Esophagus muscularis mucosa (tissue), 4 donors: ENCODE measurements around the gene NELL1. TPM values are rescaled to one million over a fixed set of nuclear protein-coding genes. Genes with fewer than 3 reads are reported as not detected.

ENCODE experiments used
- DNase-seq: peaks from one replicate; pipeline ENCODE4 v3.0.0-alpha.2; 2017; ENCODE audit errors: extremely low spot score
- H3K27ac ChIP-seq, 4 donors: fragments of 200-600 bp; sonication (generic); replicated peaks in 1 of 4; 1 replicate in 3 of 4; 2 replicates in 1 of 4; pipeline ENCODE4 v1.5.1; 2016 to 2019; ENCODE audit warnings: mild to moderate bottlenecking in 1 of 4
- H3K27me3 ChIP-seq, 4 donors: fragments of 200-600 bp; sonication (generic); one replicate each; pipeline versions ENCODE4 v1.5.1 to v1.6.0; 2016 to 2019
- H3K36me3 ChIP-seq, 4 donors: fragments of 200-600 bp; sonication (generic); one replicate each; pipeline ENCODE4 v1.5.1; 2016 to 2019
- H3K4me1 ChIP-seq, 4 donors: fragments of 200-600 bp; sonication (generic); one replicate each; pipeline ENCODE4 v1.5.1; 2016 to 2019
- H3K4me3 ChIP-seq, 4 donors: fragments of 200-600 bp; sonication (generic); 1 replicate in 2 of 4; 2 replicates in 2 of 4; pipeline ENCODE4 v1.5.1; 2016 to 2019; ENCODE audit warnings: mild to moderate bottlenecking in 4 of 4, moderate library complexity in 1 of 4
- H3K9me3 ChIP-seq, 4 donors: fragments of 200-600 bp; sonication (generic); 1 replicate in 3 of 4; 2 replicates in 1 of 4; pipeline ENCODE4 v1.5.1; 2016 to 2019
- EP300 ChIP-seq: sonication (generic); formaldehyde crosslinking; IDR thresholded peaks from one replicate; pipeline ENCODE4 v1.6.1; 2017; ENCODE audit warnings: antibody characterized with exemption
- POLR2A ChIP-seq: fragments of 450-650 bp; IDR thresholded peaks from one replicate; pipeline ENCODE4 v1.6.1; 2017; ENCODE audit warnings: antibody characterized with exemption, moderate library complexity, mild to moderate bottlenecking, low read depth
- POLR2AphosphoS5 ChIP-seq, 2 donors: sonication (generic); formaldehyde crosslinking; IDR thresholded peaks; one replicate each; pipeline ENCODE4 v1.6.1; 2017; ENCODE audit warnings: antibody characterized with exemption in 2 of 2
- WGBS: methylation state at CpG from one replicate; pipeline ENCODE4 v1.1.5; 2018; 5-methylcytosine and 5-hydroxymethylcytosine counted together
- intact Hi-C: fragments of 100-400 bp; cut with DNase I; formaldehyde crosslinking; loops from one replicate; pipeline ENCODE4 v1.15.1; 2023
- total RNA-seq, 4 donors: library from RNA; depleted of rRNA; stranded (reverse); fragments of >200 nt; gene quantifications; one replicate each; pipeline versions ENCODE4 v1.1.0 to v1.2.1, GENCODE V29; 2016
- TF ChIP-seq, protein P1 (sequence below), 3 experiments: fragments of 200-600 bp in 2 of 3; fragments of 450-650 bp in 1 of 3; sonication (generic) in 2 of 3; IDR thresholded peaks; one replicate each; pipeline ENCODE4 v1.5.1; 2017 to 2019; ENCODE audit warnings: antibody characterized with exemption in 3 of 3, mild to moderate bottlenecking in 2 of 3, moderate library complexity in 1 of 3

Gene NELL1
- total RNA-seq, 4 donors from 2014 or later: 0.65 to 2.7 (median 0.90) TPM

DNA sequence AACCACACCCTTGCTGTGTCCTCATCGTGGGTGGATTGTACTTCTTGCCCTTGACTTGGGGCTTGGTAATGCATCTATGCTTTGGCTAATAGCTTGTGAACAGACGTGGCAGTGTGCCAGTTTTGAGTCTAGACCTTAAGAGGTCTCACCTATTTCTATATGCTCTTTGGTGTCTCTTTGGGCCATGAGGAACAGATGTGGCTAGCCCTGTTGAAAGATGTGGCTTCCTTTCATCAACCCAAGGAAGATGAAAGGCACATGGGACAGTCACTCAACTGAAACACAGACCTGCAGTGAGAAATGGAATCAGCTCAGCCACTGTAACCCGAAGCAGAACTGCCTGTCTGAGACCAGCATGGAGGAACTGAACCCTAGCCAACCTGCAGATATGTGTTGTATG, 7.9 kb upstream of the NELL1 start:
- TF ChIP-seq POLR2A (no peak), EP300 (no peak), POLR2AphosphoS5 (IDR thresholded peaks at IDR 0.05) (no peak)
- TF ChIP-seq, protein P1, sequence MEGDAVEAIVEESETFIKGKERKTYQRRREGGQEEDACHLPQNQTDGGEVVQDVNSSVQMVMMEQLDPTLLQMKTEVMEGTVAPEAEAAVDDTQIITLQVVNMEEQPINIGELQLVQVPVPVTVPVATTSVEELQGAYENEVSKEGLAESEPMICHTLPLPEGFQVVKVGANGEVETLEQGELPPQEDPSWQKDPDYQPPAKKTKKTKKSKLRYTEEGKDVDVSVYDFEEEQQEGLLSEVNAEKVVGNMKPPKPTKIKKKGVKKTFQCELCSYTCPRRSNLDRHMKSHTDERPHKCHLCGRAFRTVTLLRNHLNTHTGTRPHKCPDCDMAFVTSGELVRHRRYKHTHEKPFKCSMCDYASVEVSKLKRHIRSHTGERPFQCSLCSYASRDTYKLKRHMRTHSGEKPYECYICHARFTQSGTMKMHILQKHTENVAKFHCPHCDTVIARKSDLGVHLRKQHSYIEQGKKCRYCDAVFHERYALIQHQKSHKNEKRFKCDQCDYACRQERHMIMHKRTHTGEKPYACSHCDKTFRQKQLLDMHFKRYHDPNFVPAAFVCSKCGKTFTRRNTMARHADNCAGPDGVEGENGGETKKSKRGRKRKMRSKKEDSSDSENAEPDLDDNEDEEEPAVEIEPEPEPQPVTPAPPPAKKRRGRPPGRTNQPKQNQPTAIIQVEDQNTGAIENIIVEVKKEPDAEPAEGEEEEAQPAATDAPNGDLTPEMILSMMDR (IDR thresholded peaks at IDR 0.05): no peak
- Histone ChIP-seq H3K9me3 (no peaks in the 10 kb centered on the region), H3K4me3 (no peak overlapping the region), H3K27me3 (peaks cover 0 to 14% (median 0%) of the 10 kb centered on the region in 4 donors), H3K36me3 (no peaks in the 10 kb centered on the region), H3K4me1 (no peaks in the 10 kb centered on the region), H3K27ac (no peak overlapping the region)
- intact Hi-C loops: no loop called here
- no peak for DNase-seq
- WGBS: 75% methylated on average over 3 of the region's 3 CpGs

DNA sequence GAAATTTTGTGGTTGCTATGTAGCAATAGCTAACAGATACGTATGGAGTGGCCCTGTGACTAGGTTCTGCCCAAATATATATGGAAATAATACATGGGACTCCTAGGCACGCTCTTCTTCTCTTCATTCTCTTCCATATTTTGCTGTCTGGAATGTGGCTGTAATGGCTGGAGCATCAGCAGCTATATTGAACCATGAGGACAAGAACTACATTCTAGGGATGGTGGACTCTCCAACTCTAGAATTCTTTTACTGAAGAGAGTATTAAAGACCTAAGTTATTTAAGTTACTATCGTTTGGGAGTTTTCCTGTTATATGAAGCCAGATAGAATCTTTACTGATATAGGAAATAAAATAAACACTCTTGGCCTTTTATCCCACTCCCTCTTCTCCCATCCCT, 7.5 kb upstream of the NELL1 start:
- TF ChIP-seq EP300: no peak
- TF ChIP-seq, protein P1 (IDR thresholded peaks at IDR 0.05): no peak
- no peak for TF ChIP-seq POLR2AphosphoS5 (IDR thresholded peaks at IDR 0.05)
- no peak for TF ChIP-seq POLR2A
- Histone ChIP-seq H3K4me1 (no peaks in the 10 kb centered on the region), H3K9me3 (no peaks in the 10 kb centered on the region), H3K36me3 (no peaks in the 10 kb centered on the region), H3K27ac (no peak overlapping the region), H3K27me3 (peaks cover 0 to 15% (median 0%) of the 10 kb centered on the region in 4 donors), H3K4me3 (no peak overlapping the region)
- intact Hi-C loops: no loop called here
- 95% methylated on average over 3 of the region's 3 CpGs for WGBS
- no peak for DNase-seq

- H3K27me3 ChIP-seq: peaks cover 0 to 71% (median 19%) of the 10 kb centered on the region in 4 donors
- DNase-seq: peak; percentile 42
- H3K9me3 ChIP-seq: no peaks in the 10 kb centered on the region
- no peaks in the 10 kb centered on the region for H3K36me3 ChIP-seq
- H3K4me1 ChIP-seq: peaks cover 0 to 21% (median 17%) of the 10 kb centered on the region in 4 donors
- intact Hi-C loops: no loop called here
- H3K4me3 ChIP-seq: peak overlapping the region in 1 of 4 donors; percentile 36
- no peak overlapping the region for H3K27ac ChIP-seq
- TF ChIP-seq, protein P1 (IDR thresholded peaks at IDR 0.05): no peak
- no peak for TF ChIP-seq EP300
- no peak for TF ChIP-seq POLR2A
- no peak for TF ChIP-seq POLR2AphosphoS5 (IDR thresholded peaks at IDR 0.05)
- WGBS: 22% methylated on average over 10 of the region's 10 CpGs
Observed at GRCh38 chr11:20668131-20668809, 1.1 kb upstream of the NELL1 start.

- Histone ChIP-seq H3K9me3 (no peaks in the 10 kb centered on the region), H3K4me3 (peak overlapping the region; percentile 15 to 45 (median 36)), H3K36me3 (no peaks in the 10 kb centered on the region), H3K27me3 (peaks cover 0 to 86% (median 19%) of the 10 kb centered on the region in 4 donors), H3K4me1 (peaks cover 0 to 21% (median 17%) of the 10 kb centered on the region in 4 donors), H3K27ac (no peak overlapping the region)
- TF ChIP-seq EP300 (no peak), POLR2AphosphoS5 (IDR thresholded peaks at IDR 0.05) (no peak), POLR2A (no peak)
- TF ChIP-seq, protein P1 (IDR thresholded peaks at IDR 0.05): no peak
- WGBS: 3% methylated on average over 22 of the region's 60 CpGs
- peak; percentile 60 for DNase-seq
- intact Hi-C loops: no loop called here
Observed at GRCh38 chr11:20669820-20670684, 666 bp downstream of the NELL1 start.
